A673 (cell line): ENCODE measurements around the gene SLC22A3.

Experiments used
- EZH2 ChIP-seq: fragments of 200-600 bp; sonication (generic); IDR thresholded peaks from 2 replicates; pipeline ENCODE4 v1.6.1; 2017; ENCODE audit warnings: borderline replicate concordance, low read depth, mild to moderate bottlenecking, mixed read lengths, antibody characterized with exemption, low read length; ENCODE audit not compliant: poor library complexity, severe bottlenecking
- TF ChIP-seq, protein P1 (sequence below): fragments of 300-800, 200-600 bp; sonication (generic); conservative IDR thresholded peaks from 2 replicates; pipeline ENCODE4 v1.5.1; 2017; ENCODE audit warnings: low read depth, mild to moderate bottlenecking, antibody characterized with exemption, low read length, moderate library complexity, mixed read lengths

- TF ChIP-seq, protein P1, sequence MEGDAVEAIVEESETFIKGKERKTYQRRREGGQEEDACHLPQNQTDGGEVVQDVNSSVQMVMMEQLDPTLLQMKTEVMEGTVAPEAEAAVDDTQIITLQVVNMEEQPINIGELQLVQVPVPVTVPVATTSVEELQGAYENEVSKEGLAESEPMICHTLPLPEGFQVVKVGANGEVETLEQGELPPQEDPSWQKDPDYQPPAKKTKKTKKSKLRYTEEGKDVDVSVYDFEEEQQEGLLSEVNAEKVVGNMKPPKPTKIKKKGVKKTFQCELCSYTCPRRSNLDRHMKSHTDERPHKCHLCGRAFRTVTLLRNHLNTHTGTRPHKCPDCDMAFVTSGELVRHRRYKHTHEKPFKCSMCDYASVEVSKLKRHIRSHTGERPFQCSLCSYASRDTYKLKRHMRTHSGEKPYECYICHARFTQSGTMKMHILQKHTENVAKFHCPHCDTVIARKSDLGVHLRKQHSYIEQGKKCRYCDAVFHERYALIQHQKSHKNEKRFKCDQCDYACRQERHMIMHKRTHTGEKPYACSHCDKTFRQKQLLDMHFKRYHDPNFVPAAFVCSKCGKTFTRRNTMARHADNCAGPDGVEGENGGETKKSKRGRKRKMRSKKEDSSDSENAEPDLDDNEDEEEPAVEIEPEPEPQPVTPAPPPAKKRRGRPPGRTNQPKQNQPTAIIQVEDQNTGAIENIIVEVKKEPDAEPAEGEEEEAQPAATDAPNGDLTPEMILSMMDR: 0 out of 2 replicates have a peak, but pooled peaks have one; percentile 10
- peak; percentile 95 for TF ChIP-seq EZH2
Measured at GRCh38 chr6:160348223-160349019, at the start of gene SLC22A3.
